A673 (cell line): ENCODE data around the gene FIBCD1. TPM values are rescaled to one million over a fixed set of nuclear protein-coding genes. Genes with fewer than 3 reads are reported as not detected.

Experiments used
- BruUV-seq: library from RNA; stranded (reverse); fragments of 400-500 nt; replicated peaks from 2 replicates; lab custom pipeline; 2021; lab: Mats Ljungman, UMichigan
- CTCF ChIA-PET: fragments of 300-600 bp; sonication (Branson Sonifier 250); formaldehyde crosslinking; loops from one replicate; lab custom pipeline; 2022; ENCODE audit warnings: antibody characterized with exemption; lab: Charles Lee
- POLR2A ChIA-PET: fragments of 300-600 bp; sonication (Branson Sonifier 250); formaldehyde crosslinking; loops from one replicate; lab custom pipeline; 2022; ENCODE audit warnings: antibody characterized with exemption; ENCODE audit not compliant: low non-redundant PET; lab: Charles Lee
- DNase-seq: peaks from one replicate; pipeline ENCODE4 v3.0.0-alpha.2; 2015; ENCODE audit warnings: low spot score
- H3K27ac ChIP-seq: fragments of 200-600 bp; sonication (generic); 2 replicates; pipeline ENCODE4 v1.5.1; 2016; ENCODE audit warnings: mixed run types, low read depth, mild to moderate bottlenecking, mixed read lengths, antibody characterized with exemption, low read length; ENCODE audit not compliant: poor library complexity, severe bottlenecking
- H3K27me3 ChIP-seq: fragments of 200-600 bp; sonication (generic); replicated peaks from 2 replicates; pipeline ENCODE4 v1.6.1; 2017; ENCODE audit warnings: mixed run types, low read depth, mild to moderate bottlenecking, mixed read lengths, antibody characterized with exemption, low read length; ENCODE audit not compliant: insufficient read depth, poor library complexity
- H3K36me3 ChIP-seq: fragments of 200-600 bp; sonication (generic); 2 replicates; pipeline ENCODE4 v1.6.1; 2016; ENCODE audit warnings: mixed run types, mild to moderate bottlenecking, mixed read lengths, antibody characterized with exemption, low read length; ENCODE audit not compliant: insufficient read depth, poor library complexity, severe bottlenecking
- H3K4me1 ChIP-seq: fragments of 200-600 bp; sonication (generic); 2 replicates; pipeline ENCODE4 v1.6.1; 2017; ENCODE audit warnings: mixed run types, mild to moderate bottlenecking, mixed read lengths, antibody characterized with exemption, low read length; ENCODE audit not compliant: insufficient read depth, poor library complexity, severe bottlenecking
- H3K4me3 ChIP-seq: fragments of 200-600 bp; sonication (generic); 2 replicates; pipeline ENCODE4 v1.5.1; 2016; ENCODE audit warnings: low read depth, mixed run types, mild to moderate bottlenecking, mixed read lengths, low read length; ENCODE audit not compliant: poor library complexity, severe bottlenecking
- H3K9me3 ChIP-seq: fragments of 200-600 bp; sonication (generic); 2 replicates; pipeline ENCODE4 v1.6.1; 2016; ENCODE audit warnings: mixed run types, low read depth, mild to moderate bottlenecking, mixed read lengths, antibody characterized with exemption, low read length; ENCODE audit not compliant: poor library complexity, severe bottlenecking
- EZH2 ChIP-seq: fragments of 200-600 bp; sonication (generic); IDR thresholded peaks from 2 replicates; pipeline ENCODE4 v1.6.1; 2017; ENCODE audit warnings: borderline replicate concordance, low read depth, mild to moderate bottlenecking, mixed read lengths, antibody characterized with exemption, low read length; ENCODE audit not compliant: poor library complexity, severe bottlenecking
- intact Hi-C: fragments of 100-400 bp; cut with micrococcal nuclease; formaldehyde crosslinking; loops from one replicate; pipeline ENCODE4 v1.10.0; 2022; ENCODE audit not compliant: unreplicated experiment
- total RNA-seq: library from RNA; stranded (reverse); gene quantifications from 2 replicates; pipeline ENCODE4 v1.2.3, GENCODE V29; 2021
- TF ChIP-seq, protein P1 (sequence below): fragments of 300-800, 200-600 bp; sonication (generic); conservative IDR thresholded peaks from 2 replicates; pipeline ENCODE4 v1.5.1; 2017; ENCODE audit warnings: low read depth, mild to moderate bottlenecking, antibody characterized with exemption, low read length, moderate library complexity, mixed read lengths

The FIBCD1 gene
- total RNA-seq, 1 experiment from 2014 or later = 0.19 TPM

DNA sequence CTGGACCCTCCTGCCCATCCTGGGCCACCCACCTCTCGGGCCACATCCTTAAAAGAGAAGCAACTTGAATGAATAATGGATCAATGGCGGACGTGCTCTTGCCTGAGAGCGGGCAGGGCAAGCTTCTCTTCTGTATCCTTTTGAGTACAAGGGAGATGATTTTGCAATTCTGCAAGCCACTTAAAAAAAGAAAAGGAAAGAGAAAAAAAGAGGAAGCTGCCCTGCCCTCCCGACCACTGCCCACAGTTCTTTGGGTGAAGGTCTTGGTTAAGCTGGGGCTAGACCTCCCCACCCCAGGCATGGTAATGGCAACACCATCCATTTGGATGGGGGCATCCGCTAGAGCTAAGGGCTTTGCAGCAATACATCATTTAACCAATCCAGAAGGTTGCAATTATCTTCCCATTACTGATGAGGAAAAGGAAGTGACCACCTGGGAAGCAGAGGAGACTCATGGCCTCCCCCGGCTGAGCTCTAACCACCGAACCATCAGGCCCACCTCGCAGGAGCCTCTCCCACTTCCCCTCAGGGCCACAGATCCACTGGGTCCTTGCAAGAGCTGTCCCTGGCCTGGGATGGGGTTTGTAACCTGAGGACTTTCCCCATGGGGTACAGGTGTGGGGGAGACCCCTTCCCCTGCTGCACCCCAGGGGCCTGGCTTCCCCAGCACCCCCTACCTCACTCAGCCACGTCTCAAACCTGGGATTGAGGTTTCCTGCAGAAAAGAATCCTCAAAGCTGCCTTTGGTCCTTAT, 42.1 kb upstream of the FIBCD1 start:
- CTCF ChIA-PET = no interaction called here
- BruUV-seq = no TSS peak
- H3K4me3 ChIP-seq = no peak overlapping the region

DNA sequence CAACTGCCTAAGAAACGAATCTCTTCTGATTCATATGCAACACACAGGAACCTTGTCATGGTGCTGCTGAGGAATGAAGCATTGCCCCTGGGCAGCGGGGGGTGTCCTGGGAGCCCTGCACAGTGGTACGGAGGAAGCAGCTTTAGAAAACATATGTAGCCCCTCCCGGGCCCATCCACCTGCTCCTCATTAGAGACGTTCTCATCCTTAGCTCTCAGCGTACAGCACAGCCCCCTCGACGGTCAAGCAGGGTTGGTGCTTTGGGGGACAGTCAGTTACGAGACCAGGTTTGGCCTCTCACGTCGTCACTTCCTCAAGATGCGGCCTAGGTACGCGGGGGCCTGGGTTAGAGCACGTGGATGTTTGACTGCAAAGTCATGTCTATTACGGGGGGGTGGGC, 41.5 kb upstream of the FIBCD1 start:
- no peak for TF ChIP-seq EZH2
- TF ChIP-seq, protein P1, sequence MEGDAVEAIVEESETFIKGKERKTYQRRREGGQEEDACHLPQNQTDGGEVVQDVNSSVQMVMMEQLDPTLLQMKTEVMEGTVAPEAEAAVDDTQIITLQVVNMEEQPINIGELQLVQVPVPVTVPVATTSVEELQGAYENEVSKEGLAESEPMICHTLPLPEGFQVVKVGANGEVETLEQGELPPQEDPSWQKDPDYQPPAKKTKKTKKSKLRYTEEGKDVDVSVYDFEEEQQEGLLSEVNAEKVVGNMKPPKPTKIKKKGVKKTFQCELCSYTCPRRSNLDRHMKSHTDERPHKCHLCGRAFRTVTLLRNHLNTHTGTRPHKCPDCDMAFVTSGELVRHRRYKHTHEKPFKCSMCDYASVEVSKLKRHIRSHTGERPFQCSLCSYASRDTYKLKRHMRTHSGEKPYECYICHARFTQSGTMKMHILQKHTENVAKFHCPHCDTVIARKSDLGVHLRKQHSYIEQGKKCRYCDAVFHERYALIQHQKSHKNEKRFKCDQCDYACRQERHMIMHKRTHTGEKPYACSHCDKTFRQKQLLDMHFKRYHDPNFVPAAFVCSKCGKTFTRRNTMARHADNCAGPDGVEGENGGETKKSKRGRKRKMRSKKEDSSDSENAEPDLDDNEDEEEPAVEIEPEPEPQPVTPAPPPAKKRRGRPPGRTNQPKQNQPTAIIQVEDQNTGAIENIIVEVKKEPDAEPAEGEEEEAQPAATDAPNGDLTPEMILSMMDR = no peak
- no peaks in the 10 kb centered on the region for H3K9me3 ChIP-seq
- DNase-seq = no peak
- POLR2A ChIA-PET = no interaction called here
- CTCF ChIA-PET = no interaction called here
- BruUV-seq = no TSS peak
- H3K27me3 ChIP-seq = no peaks in the 10 kb centered on the region
- H3K36me3 ChIP-seq = no peaks in the 10 kb centered on the region
- no peak overlapping the region for H3K27ac ChIP-seq
- no peaks in the 10 kb centered on the region for H3K4me1 ChIP-seq
- intact Hi-C loops = no loop called here
- no peak overlapping the region for H3K4me3 ChIP-seq

More for the DNA sequence above, 42.1 kb upstream of the FIBCD1 start:
- H3K27me3 ChIP-seq = no peaks in the 10 kb centered on the region
- TF ChIP-seq, protein P1 = no peak
- TF ChIP-seq EZH2 = no peak
- POLR2A ChIA-PET = no interaction called here
- DNase-seq = no peak
- intact Hi-C loops = no loop called here
- H3K4me1 ChIP-seq = no peaks in the 10 kb centered on the region
- H3K36me3 ChIP-seq = no peaks in the 10 kb centered on the region
- no peaks in the 10 kb centered on the region for H3K9me3 ChIP-seq
- H3K27ac ChIP-seq = no peak overlapping the region

DNA sequence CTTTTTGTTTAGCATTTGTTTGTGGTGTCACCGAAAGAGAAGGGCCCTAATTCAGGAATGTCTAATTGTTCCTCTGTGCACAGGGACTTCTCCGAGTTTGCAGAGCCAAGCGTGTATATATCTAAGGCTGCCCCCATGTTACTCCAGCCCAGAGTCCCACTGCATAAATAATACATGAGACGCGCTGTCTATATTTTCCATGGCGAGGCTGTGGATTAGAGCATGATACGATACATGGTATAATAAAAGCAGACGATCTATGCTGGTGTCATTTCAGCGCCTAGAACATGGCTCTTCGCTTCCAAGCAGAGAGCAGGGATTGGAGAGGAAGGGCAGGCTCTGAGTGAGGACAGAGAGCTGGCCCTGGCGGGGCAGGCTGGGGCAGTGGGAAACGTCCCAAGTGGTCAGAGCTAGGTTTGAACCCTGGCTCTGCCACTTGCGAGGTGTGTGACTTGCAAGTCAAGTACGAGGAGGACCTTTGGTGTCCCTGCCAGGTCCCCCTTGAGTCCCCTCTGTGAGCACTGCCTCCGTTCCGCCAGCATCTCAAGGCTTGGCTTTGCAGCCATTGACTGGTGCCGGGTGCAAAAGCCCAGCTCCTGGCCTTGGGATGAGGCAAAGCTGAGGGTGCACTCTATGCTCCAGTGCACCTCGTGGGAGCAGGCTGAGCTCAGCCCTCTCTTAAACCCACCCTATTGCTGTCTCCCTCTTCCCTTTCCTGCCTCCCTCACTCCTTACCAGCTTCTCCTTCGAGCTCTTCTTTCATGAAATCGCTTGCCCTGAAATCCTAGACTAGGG, 40.7 kb upstream of the FIBCD1 start:
- DNase-seq = no peak
- H3K4me3 ChIP-seq = no peak overlapping the region
- no peaks in the 10 kb centered on the region for H3K9me3 ChIP-seq
- H3K27me3 ChIP-seq = no peaks in the 10 kb centered on the region
- BruUV-seq = no TSS peak
- POLR2A ChIA-PET = no interaction called here
- no peak overlapping the region for H3K27ac ChIP-seq
- intact Hi-C loops = no loop called here
- TF ChIP-seq, protein P1 = no peak
- TF ChIP-seq EZH2 = no peak
- CTCF ChIA-PET = no interaction called here
- no peaks in the 10 kb centered on the region for H3K4me1 ChIP-seq
- H3K36me3 ChIP-seq = no peaks in the 10 kb centered on the region
